PC-9 (cell line): Measurements from ENCODE around the gene PXN.

Experiments used
- EZH2 ChIP-seq: fragments of 200-600 bp; sonication (generic); IDR thresholded peaks from 2 replicates; pipeline ENCODE4 v1.8.0; 2017; ENCODE audit warnings: antibody characterized with exemption, low read depth
- TF ChIP-seq, protein P1 (sequence below): fragments of 200-600 bp; sonication (generic); conservative IDR thresholded peaks from 2 replicates; pipeline ENCODE4 v1.6.1; 2017; ENCODE audit warnings: mixed run types, antibody characterized with exemption, mild to moderate bottlenecking, moderate library complexity

- TF ChIP-seq, protein P1, sequence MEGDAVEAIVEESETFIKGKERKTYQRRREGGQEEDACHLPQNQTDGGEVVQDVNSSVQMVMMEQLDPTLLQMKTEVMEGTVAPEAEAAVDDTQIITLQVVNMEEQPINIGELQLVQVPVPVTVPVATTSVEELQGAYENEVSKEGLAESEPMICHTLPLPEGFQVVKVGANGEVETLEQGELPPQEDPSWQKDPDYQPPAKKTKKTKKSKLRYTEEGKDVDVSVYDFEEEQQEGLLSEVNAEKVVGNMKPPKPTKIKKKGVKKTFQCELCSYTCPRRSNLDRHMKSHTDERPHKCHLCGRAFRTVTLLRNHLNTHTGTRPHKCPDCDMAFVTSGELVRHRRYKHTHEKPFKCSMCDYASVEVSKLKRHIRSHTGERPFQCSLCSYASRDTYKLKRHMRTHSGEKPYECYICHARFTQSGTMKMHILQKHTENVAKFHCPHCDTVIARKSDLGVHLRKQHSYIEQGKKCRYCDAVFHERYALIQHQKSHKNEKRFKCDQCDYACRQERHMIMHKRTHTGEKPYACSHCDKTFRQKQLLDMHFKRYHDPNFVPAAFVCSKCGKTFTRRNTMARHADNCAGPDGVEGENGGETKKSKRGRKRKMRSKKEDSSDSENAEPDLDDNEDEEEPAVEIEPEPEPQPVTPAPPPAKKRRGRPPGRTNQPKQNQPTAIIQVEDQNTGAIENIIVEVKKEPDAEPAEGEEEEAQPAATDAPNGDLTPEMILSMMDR: no peak
- no peak for TF ChIP-seq EZH2
Measured at GRCh38 chr12:120222288-120222832, 43.2 kb downstream of the PXN start.
